ENCODE data around the gene MSRB1. TPM values are rescaled to one million over a fixed set of nuclear protein-coding genes. Genes with fewer than 3 reads are reported as not detected.

MSRB1 gene
- total RNA-seq, 1 experiment from 2014 or later = 26.4 TPM

DNA sequence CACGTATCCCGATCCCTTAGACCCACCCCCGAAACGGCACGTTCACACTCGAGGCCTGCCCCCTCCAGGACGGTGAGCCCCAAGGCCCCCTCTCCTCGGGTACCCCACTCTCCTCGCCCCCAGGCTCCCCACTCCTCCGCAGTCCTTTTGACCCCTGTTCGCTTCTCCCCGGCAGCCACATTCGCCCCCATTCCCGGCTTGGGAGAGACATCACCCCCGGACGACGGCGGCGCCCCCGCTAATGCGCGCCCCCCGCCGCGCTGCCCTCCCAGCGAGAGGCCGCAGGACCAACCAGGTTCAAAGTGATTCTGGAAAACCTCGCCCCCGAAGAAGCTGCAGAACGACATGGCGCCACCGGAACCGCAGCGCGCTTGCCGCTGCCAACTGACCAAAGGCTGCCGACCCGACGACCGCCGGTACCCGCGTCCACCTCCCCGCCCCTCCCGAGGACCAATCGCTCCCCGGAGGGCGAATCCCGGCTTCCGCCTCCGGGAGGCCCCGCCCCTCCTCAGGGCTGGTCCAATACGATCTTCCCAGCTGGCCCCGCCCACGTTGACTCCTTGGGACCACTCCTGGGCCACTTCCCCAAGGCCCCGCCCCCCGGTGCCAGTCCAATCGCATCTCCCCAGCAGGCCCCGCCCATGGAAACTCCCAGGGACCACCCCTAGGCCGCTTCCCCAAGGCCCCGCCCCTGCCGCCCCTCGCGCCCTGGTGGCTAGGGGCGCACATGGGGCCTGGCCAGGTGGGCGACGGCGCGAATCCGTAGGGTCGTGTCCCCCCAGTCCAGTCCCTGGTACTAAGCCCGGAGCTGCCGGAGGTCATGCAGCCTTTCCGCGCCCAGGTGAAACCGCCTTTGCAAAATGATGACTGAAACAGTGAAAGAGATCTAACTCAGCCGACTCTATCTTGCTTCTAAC, at the start of gene MSRB1 (continued):
- no peak for TF ChIP-seq SMAD4 (CRISPR knock-in tag; IDR thresholded peaks at IDR 0.05)
- TF ChIP-seq PRRX2 (CRISPR knock-in tag; IDR thresholded peaks at IDR 0.05) = no peak
- no peak; the same call in 1 of the 2 replicates for TF ChIP-seq FOXP1 (CRISPR knock-in tag; IDR thresholded peaks at IDR 0.05; ENCODE audit: borderline replicate concordance)
- TF ChIP-seq, protein P1, sequence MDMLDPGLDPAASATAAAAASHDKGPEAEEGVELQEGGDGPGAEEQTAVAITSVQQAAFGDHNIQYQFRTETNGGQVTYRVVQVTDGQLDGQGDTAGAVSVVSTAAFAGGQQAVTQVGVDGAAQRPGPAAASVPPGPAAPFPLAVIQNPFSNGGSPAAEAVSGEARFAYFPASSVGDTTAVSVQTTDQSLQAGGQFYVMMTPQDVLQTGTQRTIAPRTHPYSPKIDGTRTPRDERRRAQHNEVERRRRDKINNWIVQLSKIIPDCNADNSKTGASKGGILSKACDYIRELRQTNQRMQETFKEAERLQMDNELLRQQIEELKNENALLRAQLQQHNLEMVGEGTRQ (CRISPR knock-in tag; IDR thresholded peaks at IDR 0.05) = no peak; the same call in 1 of the 2 replicates
- TF ChIP-seq, protein P2, sequence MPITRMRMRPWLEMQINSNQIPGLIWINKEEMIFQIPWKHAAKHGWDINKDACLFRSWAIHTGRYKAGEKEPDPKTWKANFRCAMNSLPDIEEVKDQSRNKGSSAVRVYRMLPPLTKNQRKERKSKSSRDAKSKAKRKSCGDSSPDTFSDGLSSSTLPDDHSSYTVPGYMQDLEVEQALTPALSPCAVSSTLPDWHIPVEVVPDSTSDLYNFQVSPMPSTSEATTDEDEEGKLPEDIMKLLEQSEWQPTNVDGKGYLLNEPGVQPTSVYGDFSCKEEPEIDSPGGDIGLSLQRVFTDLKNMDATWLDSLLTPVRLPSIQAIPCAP (CRISPR knock-in tag; IDR thresholded peaks at IDR 0.05) = peak; percentile 23; the same call in 1 of the 2 replicates
- 0 out of 2 replicates have a peak, but pooled peaks have one; percentile 35 for TF ChIP-seq RELA (CRISPR knock-in tag; IDR thresholded peaks at IDR 0.05; ENCODE audit: borderline replicate concordance)
- TF ChIP-seq TEAD4 (CRISPR knock-in tag; IDR thresholded peaks at IDR 0.05) = no peak
- TF ChIP-seq, protein P3, sequence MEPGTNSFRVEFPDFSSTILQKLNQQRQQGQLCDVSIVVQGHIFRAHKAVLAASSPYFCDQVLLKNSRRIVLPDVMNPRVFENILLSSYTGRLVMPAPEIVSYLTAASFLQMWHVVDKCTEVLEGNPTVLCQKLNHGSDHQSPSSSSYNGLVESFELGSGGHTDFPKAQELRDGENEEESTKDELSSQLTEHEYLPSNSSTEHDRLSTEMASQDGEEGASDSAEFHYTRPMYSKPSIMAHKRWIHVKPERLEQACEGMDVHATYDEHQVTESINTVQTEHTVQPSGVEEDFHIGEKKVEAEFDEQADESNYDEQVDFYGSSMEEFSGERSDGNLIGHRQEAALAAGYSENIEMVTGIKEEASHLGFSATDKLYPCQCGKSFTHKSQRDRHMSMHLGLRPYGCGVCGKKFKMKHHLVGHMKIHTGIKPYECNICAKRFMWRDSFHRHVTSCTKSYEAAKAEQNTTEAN (CRISPR knock-in tag; IDR thresholded peaks at IDR 0.05) = no peak
- no peak for TF ChIP-seq ZNF121 (CRISPR knock-in tag; IDR thresholded peaks at IDR 0.05)
- TF ChIP-seq RORB (CRISPR knock-in tag; IDR thresholded peaks at IDR 0.05) = no peak
- no peak for TF ChIP-seq OVOL2 (CRISPR knock-in tag; IDR thresholded peaks at IDR 0.05; ENCODE audit: borderline replicate concordance)
- TF ChIP-seq, protein P4, sequence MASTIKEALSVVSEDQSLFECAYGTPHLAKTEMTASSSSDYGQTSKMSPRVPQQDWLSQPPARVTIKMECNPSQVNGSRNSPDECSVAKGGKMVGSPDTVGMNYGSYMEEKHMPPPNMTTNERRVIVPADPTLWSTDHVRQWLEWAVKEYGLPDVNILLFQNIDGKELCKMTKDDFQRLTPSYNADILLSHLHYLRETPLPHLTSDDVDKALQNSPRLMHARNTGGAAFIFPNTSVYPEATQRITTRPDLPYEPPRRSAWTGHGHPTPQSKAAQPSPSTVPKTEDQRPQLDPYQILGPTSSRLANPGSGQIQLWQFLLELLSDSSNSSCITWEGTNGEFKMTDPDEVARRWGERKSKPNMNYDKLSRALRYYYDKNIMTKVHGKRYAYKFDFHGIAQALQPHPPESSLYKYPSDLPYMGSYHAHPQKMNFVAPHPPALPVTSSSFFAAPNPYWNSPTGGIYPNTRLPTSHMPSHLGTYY (CRISPR knock-in tag; IDR thresholded peaks at IDR 0.05) = no peak
- TF ChIP-seq, protein P5, sequence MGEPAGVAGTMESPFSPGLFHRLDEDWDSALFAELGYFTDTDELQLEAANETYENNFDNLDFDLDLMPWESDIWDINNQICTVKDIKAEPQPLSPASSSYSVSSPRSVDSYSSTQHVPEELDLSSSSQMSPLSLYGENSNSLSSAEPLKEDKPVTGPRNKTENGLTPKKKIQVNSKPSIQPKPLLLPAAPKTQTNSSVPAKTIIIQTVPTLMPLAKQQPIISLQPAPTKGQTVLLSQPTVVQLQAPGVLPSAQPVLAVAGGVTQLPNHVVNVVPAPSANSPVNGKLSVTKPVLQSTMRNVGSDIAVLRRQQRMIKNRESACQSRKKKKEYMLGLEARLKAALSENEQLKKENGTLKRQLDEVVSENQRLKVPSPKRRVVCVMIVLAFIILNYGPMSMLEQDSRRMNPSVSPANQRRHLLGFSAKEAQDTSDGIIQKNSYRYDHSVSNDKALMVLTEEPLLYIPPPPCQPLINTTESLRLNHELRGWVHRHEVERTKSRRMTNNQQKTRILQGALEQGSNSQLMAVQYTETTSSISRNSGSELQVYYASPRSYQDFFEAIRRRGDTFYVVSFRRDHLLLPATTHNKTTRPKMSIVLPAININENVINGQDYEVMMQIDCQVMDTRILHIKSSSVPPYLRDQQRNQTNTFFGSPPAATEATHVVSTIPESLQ (CRISPR knock-in tag; IDR thresholded peaks at IDR 0.05) = no peak
- TF ChIP-seq, protein P6, sequence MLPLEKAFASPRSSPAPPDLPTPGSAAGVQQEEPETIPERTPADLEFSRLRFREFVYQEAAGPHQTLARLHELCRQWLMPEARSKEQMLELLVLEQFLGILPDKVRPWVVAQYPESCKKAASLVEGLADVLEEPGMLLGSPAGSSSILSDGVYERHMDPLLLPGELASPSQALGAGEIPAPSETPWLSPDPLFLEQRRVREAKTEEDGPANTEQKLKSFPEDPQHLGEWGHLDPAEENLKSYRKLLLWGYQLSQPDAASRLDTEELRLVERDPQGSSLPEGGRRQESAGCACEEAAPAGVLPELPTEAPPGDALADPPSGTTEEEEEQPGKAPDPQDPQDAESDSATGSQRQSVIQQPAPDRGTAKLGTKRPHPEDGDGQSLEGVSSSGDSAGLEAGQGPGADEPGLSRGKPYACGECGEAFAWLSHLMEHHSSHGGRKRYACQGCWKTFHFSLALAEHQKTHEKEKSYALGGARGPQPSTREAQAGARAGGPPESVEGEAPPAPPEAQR (CRISPR knock-in tag; IDR thresholded peaks at IDR 0.05) = no peak
- TF ChIP-seq NR1H2 (CRISPR knock-in tag; IDR thresholded peaks at IDR 0.05) = no peak
- TF ChIP-seq JAZF1 (CRISPR knock-in tag; IDR thresholded peaks at IDR 0.05) = no peak

Data from WTC11 (cell line).